Gastroesophageal sphincter (tissue), 4 donors: Measurements from ENCODE around the gene KLK1. TPM values are rescaled to one million over a fixed set of nuclear protein-coding genes. Genes with fewer than 3 reads are reported as not detected.
"Not testable (repeated sequence)": the region's sequence is repeated elsewhere in the genome, so short reads cannot be mapped to it uniquely, and the experiment has no call there.

ENCODE experiments used
- ATAC-seq: fragments of 150-250 bp; one replicate; pipeline ENCODE4 v1.9.1; 2016; ENCODE audit warnings: mild to moderate bottlenecking, moderate library complexity
- H3K27ac ChIP-seq, 4 donors: fragments of 200-600 bp; sonication (generic) in 3 of 4; 1 replicate in 3 of 4; 2 replicates in 1 of 4; pipeline ENCODE4 v1.5.1; 2016 to 2019
- H3K27me3 ChIP-seq: fragments of 200-600 bp; sonication (generic); one replicate; pipeline ENCODE4 v1.5.1; 2019
- H3K36me3 ChIP-seq, 2 donors: fragments of 200-600 bp; sonication (generic); one replicate each; pipeline ENCODE4 v1.5.1; 2019; ENCODE audit warnings: control low read depth in 1 of 2
- H3K4me1 ChIP-seq, 3 donors: fragments of 200-600 bp; sonication (generic); 1 replicate in 2 of 3; 2 replicates in 1 of 3; pipeline ENCODE4 v1.5.1; 2016 to 2019; ENCODE audit warnings: control low read depth in 2 of 3
- H3K4me3 ChIP-seq, 2 donors: fragments of 200-600 bp; sonication (generic); one replicate each; pipeline ENCODE4 v1.5.1; 2019; ENCODE audit warnings: mild to moderate bottlenecking in 1 of 2, moderate library complexity in 1 of 2
- H3K9me3 ChIP-seq, 3 donors: fragments of 200-600 bp; sonication (generic); one replicate each; pipeline ENCODE4 v1.5.1; 2017 to 2019; ENCODE audit warnings: control low read depth in 2 of 3
- CTCF ChIP-seq, 4 experiments: fragments of 200-600 bp in 2 of 4; fragments of 450-650 bp in 2 of 4; sonication (generic) in 1 of 4; IDR thresholded peaks; one replicate each; pipeline ENCODE4 v1.5.1; 2017 to 2019; ENCODE audit warnings: antibody characterized with exemption in 4 of 4, mild to moderate bottlenecking in 2 of 4, moderate library complexity in 2 of 4
- EP300 ChIP-seq: sonication (generic); formaldehyde crosslinking; IDR thresholded peaks from one replicate; pipeline ENCODE4 v1.6.1; 2017; ENCODE audit warnings: antibody characterized with exemption, mild to moderate bottlenecking
- POLR2A ChIP-seq, 2 donors: fragments of 450-650 bp; IDR thresholded peaks; one replicate each; pipeline ENCODE4 v1.6.1; 2017; ENCODE audit warnings: antibody characterized with exemption in 2 of 2, mild to moderate bottlenecking in 2 of 2, moderate library complexity in 1 of 2
- POLR2AphosphoS5 ChIP-seq: sonication (generic); formaldehyde crosslinking; IDR thresholded peaks from one replicate; pipeline ENCODE4 v1.6.1; 2017; ENCODE audit warnings: antibody characterized with exemption
- WGBS, 2 donors: methylation state at CpG; one replicate each; pipeline ENCODE4 v1.1.5; 2018; ENCODE audit warnings: low coverage in 1 of 2; 5-methylcytosine and 5-hydroxymethylcytosine counted together
- total RNA-seq, 4 donors: library from RNA; depleted of rRNA; stranded (reverse); fragments of >200 nt; gene quantifications; one replicate each; pipeline ENCODE4 v1.1.0, GENCODE V29; 2016

The KLK1 gene
- total RNA-seq, 4 donors from 2014 or later, result not detected

GRCh38 chr19:50784710-50785109, 38.9 kb downstream of the KLK1 start:
- Histone ChIP-seq H3K27me3 (peaks cover 59% of the 10 kb centered on the region), H3K9me3 (no peaks in the 10 kb centered on the region), H3K27ac (no peak overlapping the region), H3K36me3 (no peaks in the 10 kb centered on the region), H3K4me1 (peaks cover 0 to 5% (median 0%) of the 10 kb centered on the region in 3 donors), H3K4me3 (no peak overlapping the region)
- no peak for TF ChIP-seq POLR2A (IDR thresholded peaks at IDR 0.05)
- TF ChIP-seq EP300, result no peak
- TF ChIP-seq POLR2AphosphoS5, result no peak
- no peak for TF ChIP-seq CTCF (IDR thresholded peaks at IDR 0.05)
- 76% methylated on average over 2 of the region's 3 CpGs; no CpG with 5 or more reads in 1 of the 2 donors for WGBS, 2 donors
- no peak for ATAC-seq

GRCh38 chr19:50783848-50784152, 39.8 kb downstream of the KLK1 start:
- H3K4me1 ChIP-seq, ATAC-seq, H3K27ac ChIP-seq, H3K9me3 ChIP-seq, H3K4me3 ChIP-seq, H3K36me3 ChIP-seq: not testable (repeated sequence)
- 26 to 32% methylated on average over 8 of the region's 8 CpGs for WGBS, 2 donors
- H3K27me3 ChIP-seq, result peaks cover 60% of the 10 kb centered on the region

GRCh38 chr19:50780753-50781435, 42.7 kb downstream of the KLK1 start:
- WGBS, 2 donors, result 53 to 63% methylated on average over 2 to 5 of the region's 16 CpGs
- TF ChIP-seq CTCF (IDR thresholded peaks at IDR 0.05) (no peak), POLR2AphosphoS5 (no peak), POLR2A (IDR thresholded peaks at IDR 0.05) (no peak), EP300 (no peak)
- ATAC-seq, result no peak
- peaks cover 0 to 5% (median 0%) of the 10 kb centered on the region in 3 donors for H3K4me1 ChIP-seq
- peaks cover 0 to 13% (median 0%) of the 10 kb centered on the region in 3 donors for H3K9me3 ChIP-seq
- H3K27me3 ChIP-seq, result peaks cover 81% of the 10 kb centered on the region
- no peak overlapping the region for H3K4me3 ChIP-seq
- no peaks in the 10 kb centered on the region for H3K36me3 ChIP-seq
- H3K27ac ChIP-seq, result no peak overlapping the region

GRCh38 chr19:50779504-50780457, 43.8 kb downstream of the KLK1 start:
- H3K27ac ChIP-seq, result no peak overlapping the region
- H3K4me1 ChIP-seq, result peaks cover 0 to 5% (median 0%) of the 10 kb centered on the region in 3 donors
- no peak for ATAC-seq
- H3K27me3 ChIP-seq, result peaks cover 87% of the 10 kb centered on the region
- H3K9me3 ChIP-seq, result peaks cover 0 to 13% (median 0%) of the 10 kb centered on the region in 3 donors
- no peaks in the 10 kb centered on the region for H3K36me3 ChIP-seq
- TF ChIP-seq POLR2A (IDR thresholded peaks at IDR 0.05) (no peak), CTCF (IDR thresholded peaks at IDR 0.05) (no peak), POLR2AphosphoS5 (no peak), EP300 (no peak)
- WGBS, 2 donors, result 47 to 65% methylated on average over 3 to 4 of the region's 25 CpGs
- no peak overlapping the region for H3K4me3 ChIP-seq

GRCh38 chr19:50778906-50779430, 44.6 kb downstream of the KLK1 start:
- no peak for ATAC-seq
- no peak overlapping the region for H3K27ac ChIP-seq
- peaks cover 0 to 13% (median 0%) of the 10 kb centered on the region in 3 donors for H3K9me3 ChIP-seq
- no peak overlapping the region for H3K4me3 ChIP-seq
- TF ChIP-seq EP300 (no peak), CTCF (IDR thresholded peaks at IDR 0.05) (no peak), POLR2A (IDR thresholded peaks at IDR 0.05) (no peak), POLR2AphosphoS5 (no peak)
- peaks cover 95% of the 10 kb centered on the region for H3K27me3 ChIP-seq
- peaks cover 0 to 4% (median 0%) of the 10 kb centered on the region in 3 donors for H3K4me1 ChIP-seq
- WGBS, 2 donors, result 30 to 51% methylated on average over 2 to 7 of the region's 7 CpGs
- no peaks in the 10 kb centered on the region for H3K36me3 ChIP-seq
